ENCODE results near the gene RCAN2. TPM values are rescaled to one million over a fixed set of nuclear protein-coding genes. Genes with fewer than 3 reads are reported as not detected.

Gene RCAN2
- total RNA-seq, 1 donor from 2014 or later, result 17.0 TPM

- no peaks in the 10 kb centered on the region for H3K36me3 Mint-ChIP-seq (ENCODE audit: low read depth, unreplicated experiment)
- peaks cover 2% of the 10 kb centered on the region for H3K27me3 Mint-ChIP-seq (ENCODE audit: unreplicated experiment)
- H3K27ac Mint-ChIP-seq (ENCODE audit: unreplicated experiment), result no peak overlapping the region
- H3K4me1 Mint-ChIP-seq (ENCODE audit: unreplicated experiment), result no peaks in the 10 kb centered on the region
- H3K9me3 Mint-ChIP-seq (ENCODE audit: unreplicated experiment), result no peaks in the 10 kb centered on the region
- H3K4me3 Mint-ChIP-seq (ENCODE audit: unreplicated experiment), result no peak overlapping the region
- TF ChIP-seq CTCF (IDR thresholded peaks at IDR 0.05; ENCODE audit: unreplicated experiment), result no peak
- DNase-seq (ENCODE audit: low spot score), result no peak
Observed at GRCh38 chr6:46305833-46306232, 185.4 kb downstream of the RCAN2 start.

- Mint-ChIP-seq H3K4me1 (ENCODE audit: unreplicated experiment) (no peaks in the 10 kb centered on the region), H3K27me3 (ENCODE audit: unreplicated experiment) (peaks cover 2% of the 10 kb centered on the region), H3K9me3 (ENCODE audit: unreplicated experiment) (no peaks in the 10 kb centered on the region), H3K36me3 (ENCODE audit: low read depth, unreplicated experiment) (no peaks in the 10 kb centered on the region), H3K27ac (ENCODE audit: unreplicated experiment) (no peak overlapping the region), H3K4me3 (ENCODE audit: unreplicated experiment) (no peak overlapping the region)
- DNase-seq (ENCODE audit: low spot score), result no peak
- TF ChIP-seq CTCF (IDR thresholded peaks at IDR 0.05; ENCODE audit: unreplicated experiment), result no peak
Observed at GRCh38 chr6:46305236-46305635, 186.0 kb downstream of the RCAN2 start.

GRCh38 chr6:46302816-46303215 is 188.4 kb downstream of the RCAN2 start:
- Mint-ChIP-seq H3K27me3 (ENCODE audit: unreplicated experiment) (peaks cover 2% of the 10 kb centered on the region), H3K9me3 (ENCODE audit: unreplicated experiment) (no peaks in the 10 kb centered on the region), H3K36me3 (ENCODE audit: low read depth, unreplicated experiment) (no peaks in the 10 kb centered on the region), H3K27ac (ENCODE audit: unreplicated experiment) (no peak overlapping the region), H3K4me3 (ENCODE audit: unreplicated experiment) (no peak overlapping the region), H3K4me1 (ENCODE audit: unreplicated experiment) (no peaks in the 10 kb centered on the region)
- TF ChIP-seq CTCF (IDR thresholded peaks at IDR 0.05; ENCODE audit: unreplicated experiment), result no peak
- DNase-seq (ENCODE audit: low spot score), result no peak

GRCh38 chr6:46302176-46302575 is 189.1 kb downstream of the RCAN2 start:
- Mint-ChIP-seq H3K27ac (ENCODE audit: unreplicated experiment) (no peak overlapping the region), H3K27me3 (ENCODE audit: unreplicated experiment) (peaks cover 2% of the 10 kb centered on the region), H3K36me3 (ENCODE audit: low read depth, unreplicated experiment) (no peaks in the 10 kb centered on the region), H3K9me3 (ENCODE audit: unreplicated experiment) (no peaks in the 10 kb centered on the region), H3K4me1 (ENCODE audit: unreplicated experiment) (no peaks in the 10 kb centered on the region), H3K4me3 (ENCODE audit: unreplicated experiment) (no peak overlapping the region)
- TF ChIP-seq CTCF (IDR thresholded peaks at IDR 0.05; ENCODE audit: unreplicated experiment), result no peak
- no peak for DNase-seq (ENCODE audit: low spot score)

GRCh38 chr6:46299253-46299652 is 192.0 kb downstream of the RCAN2 start:
- peaks cover 2% of the 10 kb centered on the region for H3K4me1 Mint-ChIP-seq (ENCODE audit: unreplicated experiment)

More at GRCh38 chr6:46299253-46299652, 192.0 kb downstream of the RCAN2 start:
- H3K9me3 Mint-ChIP-seq (ENCODE audit: unreplicated experiment), result no peaks in the 10 kb centered on the region
- no peak for TF ChIP-seq CTCF (IDR thresholded peaks at IDR 0.05; ENCODE audit: unreplicated experiment)
- DNase-seq (ENCODE audit: low spot score), result no peak
- no peaks in the 10 kb centered on the region for H3K27me3 Mint-ChIP-seq (ENCODE audit: unreplicated experiment)
- no peak overlapping the region for H3K27ac Mint-ChIP-seq (ENCODE audit: unreplicated experiment)
- no peak overlapping the region for H3K4me3 Mint-ChIP-seq (ENCODE audit: unreplicated experiment)
- no peaks in the 10 kb centered on the region for H3K36me3 Mint-ChIP-seq (ENCODE audit: low read depth, unreplicated experiment)
